ACC112 (cell line): ENCODE results near the gene ID3.

Experiments used
- H2AFZ ChIP-seq: fragments of 200-600 bp; sonication (generic); one replicate; pipeline ENCODE4 v1.6.0; 2017; ENCODE audit warnings: antibody characterized with exemption, low read length; ENCODE audit not compliant: unreplicated experiment
- H3K27ac ChIP-seq: fragments of 200-600 bp; sonication (generic); 2 replicates; pipeline ENCODE4 v1.5.1; 2014; ENCODE audit warnings: low read depth, mild to moderate bottlenecking, antibody characterized with exemption, low read length, moderate library complexity
- H3K27me3 ChIP-seq: fragments of 200-600 bp; sonication (generic); 2 replicates; pipeline ENCODE4 v1.6.1; 2014; ENCODE audit warnings: mild to moderate bottlenecking, antibody characterized with exemption, low read length, moderate library complexity, mixed read lengths; ENCODE audit not compliant: insufficient read depth
- H3K36me3 ChIP-seq: fragments of 200-600 bp; sonication (generic); 2 replicates; pipeline ENCODE4 v1.6.1; 2016; ENCODE audit warnings: mild to moderate bottlenecking, antibody characterized with exemption, low read length, moderate library complexity, mixed read lengths; ENCODE audit not compliant: insufficient read depth
- H3K4me1 ChIP-seq: fragments of 200-600 bp; sonication (generic); one replicate; pipeline ENCODE4 v1.6.1; 2016; ENCODE audit warnings: low read length, mixed read lengths; ENCODE audit not compliant: insufficient read depth, unreplicated experiment, control insufficient read depth
- H3K4me3 ChIP-seq: fragments of 200-600 bp; sonication (generic); 2 replicates; pipeline ENCODE4 v1.5.1; 2014; ENCODE audit warnings: mild to moderate bottlenecking, low read depth, low read length
- H3K79me2 ChIP-seq: fragments of 200-600 bp; sonication (generic); one replicate; pipeline ENCODE4 v1.6.0; 2016; ENCODE audit warnings: low read length; ENCODE audit not compliant: control insufficient read depth, unreplicated experiment, insufficient read depth

The ID3 gene

GRCh38 chr1:23521588-23521987, 37.7 kb downstream of the ID3 start:
- Histone ChIP-seq H2AFZ (no peak overlapping the region), H3K27ac (no peak overlapping the region), H3K36me3 (no peaks in the 10 kb centered on the region), H3K4me3 (no peak overlapping the region), H3K27me3 (no peaks in the 10 kb centered on the region), H3K79me2 (no peaks in the 10 kb centered on the region), H3K4me1 (no peaks in the 10 kb centered on the region)

GRCh38 chr1:23517581-23517980, 41.7 kb downstream of the ID3 start:
- H2AFZ ChIP-seq = no peak overlapping the region
- no peaks in the 10 kb centered on the region for H3K36me3 ChIP-seq

GRCh38 chr1:23515905-23516304, 43.4 kb downstream of the ID3 start:
- H3K27me3 ChIP-seq = no peaks in the 10 kb centered on the region
- no peak overlapping the region for H3K4me3 ChIP-seq
- no peaks in the 10 kb centered on the region for H3K4me1 ChIP-seq
- no peaks in the 10 kb centered on the region for H3K79me2 ChIP-seq
- H2AFZ ChIP-seq = no peak overlapping the region
- H3K27ac ChIP-seq = no peak overlapping the region
- no peaks in the 10 kb centered on the region for H3K36me3 ChIP-seq

More at GRCh38 chr1:23517581-23517980, 41.7 kb downstream of the ID3 start:
- no peaks in the 10 kb centered on the region for H3K4me1 ChIP-seq
- no peak overlapping the region for H3K27ac ChIP-seq
- no peak overlapping the region for H3K4me3 ChIP-seq
- H3K79me2 ChIP-seq = no peaks in the 10 kb centered on the region
- no peaks in the 10 kb centered on the region for H3K27me3 ChIP-seq

- Histone ChIP-seq H3K4me3 (no peak overlapping the region), H3K36me3 (no peaks in the 10 kb centered on the region), H3K4me1 (no peaks in the 10 kb centered on the region), H3K79me2 (no peaks in the 10 kb centered on the region), H2AFZ (no peak overlapping the region), H3K27me3 (no peaks in the 10 kb centered on the region), H3K27ac (no peak overlapping the region)
These were observed 45.1 kb downstream of the ID3 start for GRCh38 chr1:23514111-23514679.

GRCh38 chr1:23509896-23510295, 49.4 kb downstream of the ID3 start:
- H2AFZ ChIP-seq = no peak overlapping the region
- H3K4me3 ChIP-seq = no peak overlapping the region
- H3K27ac ChIP-seq = no peak overlapping the region
- no peaks in the 10 kb centered on the region for H3K36me3 ChIP-seq
- no peaks in the 10 kb centered on the region for H3K79me2 ChIP-seq
- no peaks in the 10 kb centered on the region for H3K27me3 ChIP-seq
- no peaks in the 10 kb centered on the region for H3K4me1 ChIP-seq
